Skeletal muscle cell (primary cell): ENCODE results near the gene ZNF280B.
"Not testable (repeated sequence)": the region's sequence is repeated elsewhere in the genome, so short reads cannot be mapped to it uniquely, and the experiment has no call there.

Experiments
- DNase-seq: peaks from one replicate; pipeline ENCODE4 v3.0.0-alpha.2; 2010; ENCODE audit warnings: low read depth
- H3K4me3 ChIP-seq: 2 replicates; pipeline ENCODE4 v1.5.1; 2011; ENCODE audit warnings: low read depth, mild to moderate bottlenecking, control low read depth, low read length, moderate library complexity

Gene ZNF280B

DNA sequence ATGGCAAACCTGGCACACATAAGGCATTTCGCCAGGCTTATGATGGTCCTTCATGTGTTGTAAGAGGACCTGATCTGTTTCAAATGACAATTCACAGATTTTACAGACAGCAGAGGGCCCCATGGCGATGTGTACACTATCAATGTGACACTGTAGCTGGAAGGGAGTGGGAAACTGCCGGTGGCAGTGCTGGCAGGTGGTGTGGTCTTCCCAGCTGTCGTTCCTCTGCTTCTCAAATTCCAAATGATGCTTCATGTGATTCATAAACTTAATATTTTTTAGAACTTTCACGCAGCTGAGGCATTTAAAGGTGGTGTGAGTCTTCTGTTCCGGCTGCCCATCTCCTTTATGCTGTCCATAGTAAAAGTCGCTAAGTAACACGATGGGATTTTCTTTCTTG, 5.9 kb upstream of the ZNF280B start:
- H3K4me3 ChIP-seq, DNase-seq: not testable (repeated sequence)

DNA sequence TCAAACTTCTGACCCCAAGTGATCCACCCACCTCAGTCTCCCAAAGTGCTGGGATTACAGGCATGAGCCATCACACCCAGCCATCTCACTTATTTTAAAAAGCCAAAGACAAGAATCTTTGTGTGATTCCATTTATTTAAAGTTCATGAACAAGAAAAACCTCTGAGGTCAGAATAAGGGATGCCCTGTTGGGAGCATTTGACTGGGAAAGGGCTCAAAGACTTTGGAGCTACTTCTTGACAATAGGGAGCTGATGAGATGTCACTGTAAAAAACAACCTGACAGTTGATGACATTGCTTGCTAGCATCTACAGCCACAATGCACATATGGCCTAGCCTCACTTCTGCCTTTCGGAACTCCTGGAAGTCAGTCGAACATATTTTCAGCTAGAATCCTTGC, 5.1 kb upstream of the ZNF280B start:
- H3K4me3 ChIP-seq = no peak overlapping the region
- DNase-seq = no peak

DNA sequence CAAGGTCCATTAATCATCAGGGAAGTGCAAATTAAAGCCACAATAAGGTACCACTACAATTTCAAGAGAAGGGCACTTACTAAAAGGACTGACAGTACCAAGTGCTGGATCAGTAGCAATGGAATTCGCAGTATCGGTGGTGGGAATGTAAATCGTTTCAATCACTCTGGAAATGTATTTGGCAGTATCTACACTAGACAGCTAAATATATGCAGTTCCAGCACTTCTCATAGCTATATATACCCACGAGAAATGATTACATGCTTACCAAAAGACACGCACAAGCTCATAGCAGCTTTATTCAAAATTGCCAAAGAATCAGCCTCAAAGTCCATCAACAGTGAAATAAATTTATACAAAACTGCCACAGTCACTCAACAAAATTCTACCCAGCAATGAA, 4.4 kb upstream of the ZNF280B start:
- DNase-seq = no peak
- H3K4me3 ChIP-seq = no peak overlapping the region

DNA sequence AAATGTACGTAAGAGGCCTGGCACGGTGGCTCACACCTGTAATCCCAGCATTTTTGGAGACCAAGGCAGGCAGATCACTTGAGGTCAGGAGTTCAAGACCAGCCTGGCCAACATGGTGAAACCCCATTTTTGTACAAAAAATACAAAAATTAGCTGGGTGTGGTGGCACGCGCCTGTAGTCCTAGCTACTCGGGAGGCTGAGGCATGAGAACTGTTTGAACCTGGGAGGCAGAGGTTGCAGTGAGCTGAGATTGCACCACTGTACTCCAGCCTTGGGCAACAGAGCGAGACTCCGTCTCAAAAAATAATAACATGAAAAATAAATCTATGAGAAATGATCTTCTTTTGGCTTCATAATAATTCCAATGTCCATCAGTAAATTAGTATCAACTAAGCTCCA, 2.3 kb upstream of the ZNF280B start:
- H3K4me3 ChIP-seq, DNase-seq: not testable (repeated sequence)

DNA sequence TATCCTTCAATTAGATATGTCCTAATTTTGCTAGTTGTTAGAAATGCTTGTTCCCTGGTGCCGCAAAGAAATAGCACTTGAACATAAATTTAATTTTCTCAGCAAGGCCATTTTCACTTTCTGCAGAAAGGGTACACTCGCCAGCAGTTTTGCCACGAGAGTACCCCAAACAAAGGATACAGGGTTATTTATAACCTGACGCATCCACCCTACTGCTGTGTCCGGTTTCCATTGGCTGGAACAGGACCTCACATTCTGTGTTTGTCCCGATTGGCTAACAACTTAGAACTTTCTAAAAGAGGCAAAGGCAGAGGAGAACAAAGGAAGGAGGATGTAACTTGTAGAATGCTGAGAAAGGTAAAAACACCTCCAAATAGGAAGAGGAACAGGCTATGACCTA, 1.4 kb upstream of the ZNF280B start:
- H3K4me3 ChIP-seq, DNase-seq: not testable (repeated sequence)

DNA sequence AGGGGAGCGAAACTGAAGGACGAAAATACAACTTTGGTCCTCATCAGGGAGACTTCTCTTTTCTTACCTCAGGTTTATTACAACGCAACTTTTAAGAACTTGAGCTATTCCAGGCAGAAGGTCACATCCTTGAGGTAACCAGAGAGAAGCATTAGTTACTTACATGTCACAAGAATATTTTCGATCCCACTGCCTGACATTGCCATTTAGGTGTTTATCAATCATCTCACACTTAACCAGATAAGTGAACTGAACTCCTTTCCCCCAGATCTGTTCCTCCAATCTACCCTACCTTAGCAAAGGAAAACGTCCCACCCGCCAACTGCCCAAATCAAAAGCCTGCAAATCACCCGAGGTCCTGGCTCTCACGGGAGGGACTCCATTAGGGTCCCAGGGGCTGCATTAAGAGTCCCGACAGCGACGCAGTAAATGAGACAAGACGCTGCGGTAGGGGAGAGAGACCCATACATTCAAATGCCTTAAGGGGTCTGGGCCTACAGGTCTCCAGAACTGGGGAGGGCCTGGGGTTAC, 734 bp downstream of the ZNF280B start:
- H3K4me3 ChIP-seq = peak overlapping the region; percentile 81
- no peak for DNase-seq

- no peak for DNase-seq
- H3K4me3 ChIP-seq = no peak overlapping the region
These were observed 1.8 kb downstream of the ZNF280B start for GRCh38 chr22:22506736-22507135.

DNA sequence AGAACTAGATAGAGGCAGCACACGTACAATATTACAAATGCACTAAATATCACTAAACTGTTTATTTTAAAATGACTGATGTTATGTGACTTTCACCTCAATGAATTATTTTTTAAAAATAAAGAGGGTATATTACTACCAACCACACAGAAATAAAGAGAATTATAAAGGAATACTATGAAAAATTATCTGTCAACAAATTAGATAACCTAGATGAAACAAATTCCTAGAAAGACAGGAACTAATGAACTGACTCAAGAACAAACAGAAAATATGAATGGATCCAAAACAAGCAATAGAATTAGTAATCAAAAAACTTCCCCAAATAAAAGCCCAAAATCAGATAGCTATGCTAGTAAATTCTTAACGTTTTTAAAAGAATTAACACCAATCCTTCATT, 10.3 kb downstream of the ZNF280B start:
- DNase-seq = no peak
- no peak overlapping the region for H3K4me3 ChIP-seq

DNA sequence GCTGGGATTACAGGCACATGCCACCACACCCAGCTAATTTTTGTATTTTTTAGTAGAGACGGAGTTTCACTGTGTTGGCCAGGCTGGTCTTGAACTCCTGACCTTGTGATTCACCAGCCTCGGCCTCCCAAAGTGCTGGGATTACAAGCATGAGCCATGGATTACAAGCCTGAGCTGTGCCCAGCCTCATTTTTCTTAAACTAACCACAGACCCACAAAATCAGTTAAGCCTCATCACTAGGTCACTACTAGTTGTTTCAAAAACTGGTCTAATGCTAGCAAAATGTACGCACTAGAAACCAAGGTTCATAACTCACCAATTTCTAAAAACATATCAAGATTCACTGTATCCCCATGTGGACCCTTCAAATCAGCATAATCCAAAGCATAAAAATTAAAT, 17.0 kb downstream of the ZNF280B start:
- not testable (repeated sequence) for DNase-seq, H3K4me3 ChIP-seq

GRCh38 chr22:22488736-22489135, 19.8 kb downstream of the ZNF280B start:
- H3K4me3 ChIP-seq = no peak overlapping the region
- no peak for DNase-seq

GRCh38 chr22:22487869-22488597, 20.5 kb downstream of the ZNF280B start:
- no peak overlapping the region for H3K4me3 ChIP-seq
- DNase-seq = no peak

- no peak for DNase-seq
- H3K4me3 ChIP-seq = no peak overlapping the region
These were observed 21.5 kb downstream of the ZNF280B start for GRCh38 chr22:22487059-22487458.

- H3K4me3 ChIP-seq = no peak overlapping the region
- DNase-seq = no peak
These were observed 22.2 kb downstream of the ZNF280B start for GRCh38 chr22:22486132-22486899.

- no peak for DNase-seq
- H3K4me3 ChIP-seq = no peak overlapping the region
These were observed 23.0 kb downstream of the ZNF280B start for GRCh38 chr22:22485524-22485923.

- no peak for DNase-seq
- no peak overlapping the region for H3K4me3 ChIP-seq
These were observed 24.5 kb downstream of the ZNF280B start for GRCh38 chr22:22484023-22484422.

DNA sequence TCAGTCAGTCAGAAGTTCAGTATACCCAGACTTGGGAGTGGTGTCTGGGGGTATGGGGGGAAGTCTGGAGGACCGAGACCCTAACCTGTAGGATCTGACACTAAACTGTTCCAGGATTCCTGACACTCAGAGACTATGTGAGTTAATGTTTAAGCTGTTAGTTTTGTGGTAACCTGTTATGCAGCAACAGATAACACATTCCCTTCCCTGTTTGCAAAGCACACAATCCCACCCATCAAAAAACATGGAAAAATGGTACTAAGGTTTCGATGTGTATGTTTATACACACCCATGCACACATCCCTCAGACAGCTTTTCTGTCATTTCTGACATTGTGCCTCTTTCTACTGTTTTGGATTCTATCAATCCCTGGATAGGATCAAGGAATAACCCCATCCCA, 27.6 kb downstream of the ZNF280B start:
- no peak for DNase-seq
- no peak overlapping the region for H3K4me3 ChIP-seq

DNA sequence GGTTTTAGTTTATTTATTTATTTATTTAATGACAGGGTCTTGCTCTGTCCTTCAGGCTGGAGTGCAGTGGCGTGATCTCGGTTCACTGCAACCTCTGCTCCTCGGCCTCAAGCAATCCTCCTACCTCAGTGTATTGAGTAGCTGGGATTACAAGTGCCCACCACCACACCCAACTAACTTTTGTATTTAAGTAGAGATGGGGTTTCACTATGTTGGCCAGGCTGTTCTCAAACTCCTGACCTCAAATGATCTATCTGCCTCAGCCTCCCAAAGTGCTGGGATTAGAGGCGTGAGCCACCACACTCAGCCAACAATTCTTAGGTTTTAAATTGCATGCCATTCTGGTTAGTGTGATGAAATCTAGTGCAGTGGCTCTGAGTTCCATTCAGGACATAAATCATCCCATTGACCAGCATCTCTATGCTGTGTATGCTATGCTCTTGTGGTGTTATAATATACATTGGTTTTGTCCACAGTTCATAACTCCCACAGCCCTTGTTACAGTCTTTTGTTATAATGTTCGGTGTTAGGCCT, 28.5 kb downstream of the ZNF280B start:
- peak; percentile 0 for DNase-seq

DNA sequence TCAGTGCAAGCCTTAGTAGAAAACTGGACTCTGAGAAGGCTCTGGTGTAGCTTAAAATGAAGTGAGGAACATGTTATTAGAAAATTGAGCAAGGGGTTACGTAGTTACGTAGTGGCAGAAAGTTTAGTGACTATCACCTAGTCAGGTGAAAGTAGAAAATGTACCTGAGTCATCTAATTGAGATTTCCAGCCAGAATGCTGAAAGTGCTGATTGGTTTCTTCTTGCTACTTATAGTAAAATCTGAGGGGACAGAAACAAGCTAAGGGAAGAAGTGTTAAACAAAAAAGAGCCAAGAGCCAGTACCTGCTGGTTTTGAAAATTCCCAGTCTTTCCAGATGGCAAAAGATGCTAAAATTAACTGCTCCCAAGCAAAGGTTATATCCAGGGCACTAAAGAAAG, 29.4 kb downstream of the ZNF280B start:
- DNase-seq = no peak
- no peak overlapping the region for H3K4me3 ChIP-seq

More for the DNA sequence above, 28.5 kb downstream of the ZNF280B start:
- H3K4me3 ChIP-seq = no peak overlapping the region

- H3K4me3 ChIP-seq = no peak overlapping the region
- DNase-seq = no peak
These were observed 30.1 kb downstream of the ZNF280B start for GRCh38 chr22:22478470-22478869.

GRCh38 chr22:22474733-22475132, 33.8 kb downstream of the ZNF280B start:
- no peak for DNase-seq
- H3K4me3 ChIP-seq = no peak overlapping the region
